Measurements from ENCODE around the gene SVOP. TPM values are rescaled to one million over a fixed set of nuclear protein-coding genes. Genes with fewer than 3 reads are reported as not detected.
"Not testable (repeated sequence)": the region's sequence is repeated elsewhere in the genome, so short reads cannot be mapped to it uniquely, and the experiment has no call there.

The SVOP gene
- total and polyA plus RNA-seq, 2 donors (not counting 1 experiment from before 2014, with no cell fraction given) = not detected

GRCh38 chr12:109057376-109057775, 36.5 kb upstream of the SVOP start:
- no peak overlapping the region for H3K4me3 ChIP-seq (replicated peaks in 1 of 4; ENCODE audit: control extremely low read depth in 1 of 4, insufficient read depth in 1 of 4, low read depth in 3 of 4, low read length in 4 of 4)
- TF ChIP-seq, protein P1, sequence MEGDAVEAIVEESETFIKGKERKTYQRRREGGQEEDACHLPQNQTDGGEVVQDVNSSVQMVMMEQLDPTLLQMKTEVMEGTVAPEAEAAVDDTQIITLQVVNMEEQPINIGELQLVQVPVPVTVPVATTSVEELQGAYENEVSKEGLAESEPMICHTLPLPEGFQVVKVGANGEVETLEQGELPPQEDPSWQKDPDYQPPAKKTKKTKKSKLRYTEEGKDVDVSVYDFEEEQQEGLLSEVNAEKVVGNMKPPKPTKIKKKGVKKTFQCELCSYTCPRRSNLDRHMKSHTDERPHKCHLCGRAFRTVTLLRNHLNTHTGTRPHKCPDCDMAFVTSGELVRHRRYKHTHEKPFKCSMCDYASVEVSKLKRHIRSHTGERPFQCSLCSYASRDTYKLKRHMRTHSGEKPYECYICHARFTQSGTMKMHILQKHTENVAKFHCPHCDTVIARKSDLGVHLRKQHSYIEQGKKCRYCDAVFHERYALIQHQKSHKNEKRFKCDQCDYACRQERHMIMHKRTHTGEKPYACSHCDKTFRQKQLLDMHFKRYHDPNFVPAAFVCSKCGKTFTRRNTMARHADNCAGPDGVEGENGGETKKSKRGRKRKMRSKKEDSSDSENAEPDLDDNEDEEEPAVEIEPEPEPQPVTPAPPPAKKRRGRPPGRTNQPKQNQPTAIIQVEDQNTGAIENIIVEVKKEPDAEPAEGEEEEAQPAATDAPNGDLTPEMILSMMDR (conservative IDR thresholded peaks at IDR 0.05 in 1 of 2, IDR thresholded peaks at IDR 0.05 in 1 of 2; ENCODE audit: low read depth in 1 of 2, low read length in 2 of 2) = no peak
- no peak for TF ChIP-seq EZH2 (IDR thresholded peaks at IDR 0.05; ENCODE audit: low read length, missing control alignments)
- H4K20me1 ChIP-seq (ENCODE audit: control insufficient read depth, extremely low read depth, insufficient read depth, low read length) = no peaks in the 10 kb centered on the region

GRCh38 chr12:109056891-109057290, 36.0 kb upstream of the SVOP start:
- H3K4me3 ChIP-seq (replicated peaks in 1 of 4; ENCODE audit: control extremely low read depth in 1 of 4, insufficient read depth in 1 of 4, low read depth in 3 of 4, low read length in 4 of 4) = no peak overlapping the region
- no peaks in the 10 kb centered on the region for H3K79me2 ChIP-seq (ENCODE audit: control insufficient read depth, insufficient read depth, low read length)
- DNase-seq (ENCODE audit: low read depth in 2 of 2) = no peak
- no peak overlapping the region for H2AFZ ChIP-seq (ENCODE audit: low read length)
- no peak overlapping the region for H3K9ac ChIP-seq (ENCODE audit: insufficient read depth, low read length)
- H3K4me2 ChIP-seq (ENCODE audit: extremely low read depth, insufficient read depth, low read length) = no peak overlapping the region
- no peaks in the 10 kb centered on the region for H3K27me3 ChIP-seq (ENCODE audit: control insufficient read depth, insufficient read depth, low read length)
- H3K36me3 ChIP-seq (ENCODE audit: control insufficient read depth, insufficient read depth, low read length) = no peaks in the 10 kb centered on the region
- H4K20me1 ChIP-seq (ENCODE audit: control insufficient read depth, extremely low read depth, insufficient read depth, low read length) = no peaks in the 10 kb centered on the region
- no peaks in the 10 kb centered on the region for H3K4me1 ChIP-seq (ENCODE audit: control insufficient read depth, extremely low read depth, insufficient read depth, low read length)
- H3K9me3 ChIP-seq (ENCODE audit: control insufficient read depth, insufficient read depth, low read depth, low read length) = no peaks in the 10 kb centered on the region
- no peak overlapping the region for H3K27ac ChIP-seq (ENCODE audit: insufficient read depth, low read length)
- TF ChIP-seq, protein P1 (conservative IDR thresholded peaks at IDR 0.05 in 1 of 2, IDR thresholded peaks at IDR 0.05 in 1 of 2; ENCODE audit: low read depth in 1 of 2, low read length in 2 of 2) = no peak
- TF ChIP-seq EZH2 (IDR thresholded peaks at IDR 0.05; ENCODE audit: low read length, missing control alignments) = no peak

More at GRCh38 chr12:109057376-109057775, 36.5 kb upstream of the SVOP start:
- H3K27ac ChIP-seq (ENCODE audit: insufficient read depth, low read length) = no peak overlapping the region
- DNase-seq (ENCODE audit: low read depth in 2 of 2) = no peak
- no peaks in the 10 kb centered on the region for H3K4me1 ChIP-seq (ENCODE audit: control insufficient read depth, extremely low read depth, insufficient read depth, low read length)
- H3K79me2 ChIP-seq (ENCODE audit: control insufficient read depth, insufficient read depth, low read length) = no peaks in the 10 kb centered on the region
- no peak overlapping the region for H3K4me2 ChIP-seq (ENCODE audit: extremely low read depth, insufficient read depth, low read length)
- no peaks in the 10 kb centered on the region for H3K9me3 ChIP-seq (ENCODE audit: control insufficient read depth, insufficient read depth, low read depth, low read length)
- H2AFZ ChIP-seq (ENCODE audit: low read length) = no peak overlapping the region
- H3K36me3 ChIP-seq (ENCODE audit: control insufficient read depth, insufficient read depth, low read length) = no peaks in the 10 kb centered on the region
- no peaks in the 10 kb centered on the region for H3K27me3 ChIP-seq (ENCODE audit: control insufficient read depth, insufficient read depth, low read length)
- no peak overlapping the region for H3K9ac ChIP-seq (ENCODE audit: insufficient read depth, low read length)

- Histone ChIP-seq H4K20me1 (ENCODE audit: control insufficient read depth, extremely low read depth, insufficient read depth, low read length) (no peaks in the 10 kb centered on the region), H3K4me2 (ENCODE audit: extremely low read depth, insufficient read depth, low read length) (no peak overlapping the region), H3K9me3 (ENCODE audit: control insufficient read depth, insufficient read depth, low read depth, low read length) (no peaks in the 10 kb centered on the region), H3K27me3 (ENCODE audit: control insufficient read depth, insufficient read depth, low read length) (no peaks in the 10 kb centered on the region), H3K79me2 (ENCODE audit: control insufficient read depth, insufficient read depth, low read length) (no peaks in the 10 kb centered on the region), H2AFZ (ENCODE audit: low read length) (no peak overlapping the region), H3K36me3 (ENCODE audit: control insufficient read depth, insufficient read depth, low read length) (no peaks in the 10 kb centered on the region), H3K9ac (ENCODE audit: insufficient read depth, low read length) (no peak overlapping the region), H3K4me3 (replicated peaks in 1 of 4; ENCODE audit: control extremely low read depth in 1 of 4, insufficient read depth in 1 of 4, low read depth in 3 of 4, low read length in 4 of 4) (no peak overlapping the region), H3K27ac (ENCODE audit: insufficient read depth, low read length) (no peak overlapping the region), H3K4me1 (ENCODE audit: control insufficient read depth, extremely low read depth, insufficient read depth, low read length) (no peaks in the 10 kb centered on the region)
- TF ChIP-seq, protein P1 (conservative IDR thresholded peaks at IDR 0.05 in 1 of 2, IDR thresholded peaks at IDR 0.05 in 1 of 2; ENCODE audit: low read depth in 1 of 2, low read length in 2 of 2) = no peak
- TF ChIP-seq EZH2 (IDR thresholded peaks at IDR 0.05; ENCODE audit: low read length, missing control alignments) = no peak
- DNase-seq (ENCODE audit: low read depth in 2 of 2) = no peak
Measured at GRCh38 chr12:109054520-109054919, 33.7 kb upstream of the SVOP start.

GRCh38 chr12:109054124-109054513, 33.3 kb upstream of the SVOP start:
- not testable (repeated sequence) for H3K4me2 ChIP-seq (ENCODE audit: extremely low read depth, insufficient read depth, low read length)
- peak overlapping the region in 2 of 4 experiments; percentile 91 to 98 for H3K4me3 ChIP-seq (replicated peaks in 1 of 4; ENCODE audit: control extremely low read depth in 1 of 4, insufficient read depth in 1 of 4, low read depth in 3 of 4, low read length in 4 of 4)

More at GRCh38 chr12:109054124-109054513, 33.3 kb upstream of the SVOP start:
- H3K4me1 ChIP-seq (ENCODE audit: control insufficient read depth, extremely low read depth, insufficient read depth, low read length); H3K36me3 ChIP-seq (ENCODE audit: control insufficient read depth, insufficient read depth, low read length); H2AFZ ChIP-seq (ENCODE audit: low read length); DNase-seq (ENCODE audit: low read depth in 2 of 2); H4K20me1 ChIP-seq (ENCODE audit: control insufficient read depth, extremely low read depth, insufficient read depth, low read length); H3K9ac ChIP-seq (ENCODE audit: insufficient read depth, low read length); H3K9me3 ChIP-seq (ENCODE audit: control insufficient read depth, insufficient read depth, low read depth, low read length); H3K79me2 ChIP-seq (ENCODE audit: control insufficient read depth, insufficient read depth, low read length); H3K27me3 ChIP-seq (ENCODE audit: control insufficient read depth, insufficient read depth, low read length); H3K27ac ChIP-seq (ENCODE audit: insufficient read depth, low read length): not testable (repeated sequence)
